Measurements from ENCODE around the gene SNAI3. TPM values are rescaled to one million over a fixed set of nuclear protein-coding genes. Genes with fewer than 3 reads are reported as not detected.

SNAI3 gene
- total and polyA plus RNA-seq, 2 of the 8 experiments (the other 6 are each of a cell fraction or from before 2014, with no cell fraction given) = 8.5 to 13.3 TPM

DNA sequence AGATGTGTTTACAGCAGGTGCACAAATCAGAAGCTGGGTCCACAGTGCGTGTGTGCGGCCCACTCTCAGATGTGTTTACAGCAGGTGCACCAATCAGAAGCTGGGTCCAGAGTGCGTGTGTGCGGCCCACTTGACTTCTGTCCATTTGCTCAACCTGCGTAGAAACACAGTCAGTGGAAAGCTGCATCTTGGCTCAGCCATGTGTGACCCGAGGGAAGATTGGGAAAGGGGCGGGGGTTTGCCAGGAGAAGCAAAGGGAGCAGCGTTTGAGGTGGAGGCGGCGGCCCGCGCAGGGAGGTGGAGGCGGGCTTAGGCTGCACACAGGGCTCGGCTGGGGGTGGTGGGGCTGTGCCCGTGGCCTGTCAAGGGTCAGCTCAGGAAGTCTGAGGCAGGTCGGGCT, 24.2 kb upstream of the SNAI3 start:
- Histone ChIP-seq H2AK5ac (ENCODE audit: low read depth, low read length) (no peak overlapping the region), H3K4ac (replicated peaks; ENCODE audit: insufficient read length, low read depth, low read length) (no peak overlapping the region), H4K5ac (ENCODE audit: insufficient read length, low read depth, low read length) (no peak overlapping the region), H3K9me3 (ENCODE audit: insufficient read depth in 2 of 2, low read depth in 1 of 2, low read length in 1 of 2) (no peaks in the 10 kb centered on the region), H3K36me3 (ENCODE audit: control insufficient read depth in 2 of 4, insufficient read depth in 4 of 4, low read length in 3 of 4) (peaks cover 0 to 17% (median 4%) of the 10 kb centered on the region in 4 experiments; a peak in 4 of 8 replicates), H3K79me1 (ENCODE audit: low read depth, low read length) (peaks cover 11% of the 10 kb centered on the region), H3K18ac (ENCODE audit: extremely low read depth, low read length) (no peak overlapping the region), H4K8ac (ENCODE audit: extremely low read depth, insufficient read depth, low read length) (peak overlapping the region; percentile 59; the same call in 1 of the 2 replicates), H3K14ac (ENCODE audit: insufficient read length) (no peak overlapping the region), H3K4me2 (ENCODE audit: insufficient read depth in 1 of 2, low read depth in 2 of 2, low read length in 2 of 2) (no peak overlapping the region), H2AFZ (ENCODE audit: low read length) (no peak overlapping the region), H2BK12ac (ENCODE audit: low read depth, low read length) (no peak overlapping the region), H3K56ac (replicated peaks; ENCODE audit: insufficient read length, low read depth, low read length) (no peak overlapping the region), H4K91ac (replicated peaks; ENCODE audit: insufficient read length, low read length) (no peak overlapping the region), H2BK5ac (ENCODE audit: low read depth, low read length) (no peak overlapping the region; the same call in 1 of the 2 replicates), H3K27me3 (replicated peaks in 1 of 4; ENCODE audit: control insufficient read depth in 3 of 4, extremely low read depth in 1 of 4, insufficient read depth in 3 of 4, low read length in 3 of 4) (no peaks in the 10 kb centered on the region), H3K9ac (replicated peaks in 1 of 4; ENCODE audit: extremely low read depth in 1 of 4, low read depth in 3 of 4, low read length in 3 of 4) (no peak overlapping the region), H4K20me1 (replicated peaks in 1 of 2; ENCODE audit: control insufficient read depth in 1 of 2, insufficient read depth in 2 of 2, low read length in 2 of 2) (peaks cover 4 to 9% of the 10 kb centered on the region in 2 experiments), H3K4me3 (ENCODE audit: extremely low read depth in 1 of 4, insufficient read depth in 2 of 4, low read depth in 3 of 4, low read length in 4 of 4) (no peak overlapping the region), H2BK20ac (ENCODE audit: low read length) (no peak overlapping the region), H2BK120ac (replicated peaks; ENCODE audit: low read depth, low read length) (no peak overlapping the region), H3K4me1 (replicated peaks in 1 of 4; ENCODE audit: control insufficient read depth in 3 of 4, insufficient read depth in 4 of 4, low read length in 3 of 4) (peaks cover 0 to 3% (median 0%) of the 10 kb centered on the region in 4 experiments; a peak in 3 of 7 replicates), H3K79me2 (ENCODE audit: control insufficient read depth in 1 of 2, insufficient read depth in 2 of 2, low read length in 2 of 2) (peaks cover 0 to 22% of the 10 kb centered on the region in 2 experiments; a peak in 1 of 4 replicates), H3K23me2 (ENCODE audit: low read depth, low read length) (peaks cover 9% of the 10 kb centered on the region; the same call in 1 of the 2 replicates), H3K27ac (ENCODE audit: low read depth, low read length) (no peak overlapping the region), H3K23ac (ENCODE audit: insufficient read length) (no peak overlapping the region), H2BK15ac (ENCODE audit: low read length) (no peak overlapping the region)
- FAIRE-seq = no peak
- ChIA-PET POLR2A (ENCODE audit: partially characterized antibody) (interaction anchor here (0.6 to 2.1 kb wide), 3 partner anchors 11 to 99 kb away, joined by 3 to 6 read pairs (median 3); no protein-coding TSS in a partner anchor), CTCF (ENCODE audit: partially characterized antibody) (interaction anchor here (0.6 to 6.3 kb wide), 4 partner anchors 12 to 278 kb away, joined by 3 to 33 read pairs (median 3); no protein-coding TSS in a partner anchor)
- WGBS, 2 experiments (ENCODE audit: extremely low coverage in 1 of 2, insufficient coverage in 1 of 2, insufficient read length in 1 of 2, insufficient replicate concordance in 2 of 2, low coverage in 1 of 2, low lambda C conversion rate in 2 of 2, missing lambda C conversion rate in 1 of 2) = 96% methylated on average over 10 of the region's 16 CpGs; no CpG with 5 or more reads in 1 of the 2 experiments
- DNase-seq (ENCODE audit: low read depth in 1 of 2, low spot score in 2 of 2) = no peak
- TF ChIP-seq, protein P1, sequence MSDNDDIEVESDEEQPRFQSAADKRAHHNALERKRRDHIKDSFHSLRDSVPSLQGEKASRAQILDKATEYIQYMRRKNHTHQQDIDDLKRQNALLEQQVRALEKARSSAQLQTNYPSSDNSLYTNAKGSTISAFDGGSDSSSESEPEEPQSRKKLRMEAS (IDR thresholded peaks at IDR 0.05) = no peak
- TF ChIP-seq TBP (IDR thresholded peaks at IDR 0.05; ENCODE audit: low read depth, low read length) = no peak
- TF ChIP-seq RXRA (IDR thresholded peaks at IDR 0.05; ENCODE audit: insufficient read depth, low read depth, low read length) = no peak

All from H1 (cell line).